HG02623 (cell line): ENCODE measurements around the gene CUEDC2.

Experiments
- ATAC-seq: cut with Tn5 transposase; IDR thresholded peaks from one replicate; pipeline ENCODE4 v1.9.1; 2021; ENCODE audit warnings: moderate library complexity; ENCODE audit not compliant: unreplicated experiment

Gene CUEDC2

GRCh38 chr10:102425444-102425843 lies 6.9 kb downstream of the CUEDC2 start:
- no peak for ATAC-seq

- no peak for ATAC-seq
Measured at GRCh38 chr10:102424916-102425315, 7.5 kb downstream of the CUEDC2 start.

GRCh38 chr10:102424145-102424544 lies 8.2 kb downstream of the CUEDC2 start:
- no peak for ATAC-seq

GRCh38 chr10:102423372-102423968 lies 8.9 kb downstream of the CUEDC2 start:
- no peak for ATAC-seq

- ATAC-seq = no peak
Measured at GRCh38 chr10:102422545-102423129, 9.7 kb downstream of the CUEDC2 start.

- no peak for ATAC-seq
Measured at GRCh38 chr10:102421757-102422512, 10.4 kb downstream of the CUEDC2 start.

GRCh38 chr10:102421507-102421756 lies 10.9 kb downstream of the CUEDC2 start:
- no peak for ATAC-seq

- ATAC-seq = peak; percentile 68
Measured at GRCh38 chr10:102420714-102421506, 11.5 kb downstream of the CUEDC2 start, which contains the start of gene FBXL15. Gene FBXL15, plus strand, starts transcription at chr10:102420836. Its CDS starts 294 bp downstream, at chr10:102421130.

- ATAC-seq = no peak
Measured at GRCh38 chr10:102420181-102420713, 12.1 kb downstream of the CUEDC2 start.

- ATAC-seq = no peak
Measured at GRCh38 chr10:102419269-102420180, 12.8 kb downstream of the CUEDC2 start.

- ATAC-seq = no peak
Measured at GRCh38 chr10:102418622-102419268, 13.6 kb downstream of the CUEDC2 start, which contains the start of gene PSD. Gene PSD, minus strand, starts transcription at chr10:102418785. Its CDS starts 1,747 bp downstream, at chr10:102417038.

- ATAC-seq = no peak
Measured at GRCh38 chr10:102416695-102417094, 15.7 kb downstream of the CUEDC2 start.

- no peak for ATAC-seq
Measured at GRCh38 chr10:102416283-102416682, 16.1 kb downstream of the CUEDC2 start.

- no peak for ATAC-seq
Measured at GRCh38 chr10:102414749-102415148, 17.6 kb downstream of the CUEDC2 start.

- no peak for ATAC-seq
Measured at GRCh38 chr10:102413806-102414561, 18.4 kb downstream of the CUEDC2 start.

GRCh38 chr10:102413053-102413705 lies 19.2 kb downstream of the CUEDC2 start:
- ATAC-seq = no peak

- ATAC-seq = no peak
Measured at GRCh38 chr10:102412293-102412692, 20.1 kb downstream of the CUEDC2 start.
